HG03469 (cell line): ENCODE measurements around the gene CLSTN1.

Experiments
- ATAC-seq: cut with Tn5 transposase; IDR thresholded peaks from one replicate; pipeline ENCODE4 v1.9.1; 2021; ENCODE audit warnings: mild to moderate bottlenecking, moderate library complexity, moderate number of reproducible peaks; ENCODE audit not compliant: unreplicated experiment

Gene CLSTN1

DNA sequence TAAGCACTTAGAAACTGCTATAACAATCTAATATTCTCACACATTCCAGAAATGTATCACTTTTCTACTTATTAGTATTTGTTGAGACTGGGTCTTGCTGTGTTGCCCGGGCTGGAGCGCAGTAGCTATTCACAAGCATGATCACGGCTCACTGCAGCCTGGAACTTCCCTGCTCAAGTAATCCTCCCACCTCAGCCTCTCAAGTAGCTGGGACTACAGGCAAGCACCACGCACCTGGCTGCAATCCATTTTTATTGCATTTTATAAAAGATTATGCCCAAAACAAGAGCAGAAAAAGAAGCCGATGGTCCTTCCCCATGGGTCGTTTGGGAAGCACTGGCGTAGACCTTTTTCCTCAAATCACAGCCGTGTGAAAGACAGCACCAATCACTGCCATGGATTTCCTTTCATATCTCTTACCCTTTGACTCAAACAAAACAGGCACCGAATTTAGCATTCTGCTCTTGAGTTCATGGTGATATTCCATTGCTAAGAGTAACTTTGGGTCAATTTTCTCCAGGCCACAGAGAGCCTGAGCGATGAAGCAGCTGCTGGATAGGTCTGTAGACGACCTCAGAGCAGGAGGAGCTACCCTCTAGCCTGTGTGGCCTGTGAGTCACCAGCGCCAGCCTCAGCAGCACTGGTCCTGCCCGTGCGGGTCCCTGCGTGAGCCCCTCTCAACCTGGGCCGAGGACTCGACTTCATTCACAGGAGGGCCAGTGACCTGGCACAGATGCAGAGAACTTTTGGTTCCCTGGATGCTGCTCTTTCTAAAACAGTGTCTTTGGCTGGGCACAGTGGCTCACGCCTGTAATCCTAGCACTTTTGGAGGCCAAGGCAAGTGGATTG is 91.4 kb downstream of the CLSTN1 start:
- ATAC-seq = no peak

DNA sequence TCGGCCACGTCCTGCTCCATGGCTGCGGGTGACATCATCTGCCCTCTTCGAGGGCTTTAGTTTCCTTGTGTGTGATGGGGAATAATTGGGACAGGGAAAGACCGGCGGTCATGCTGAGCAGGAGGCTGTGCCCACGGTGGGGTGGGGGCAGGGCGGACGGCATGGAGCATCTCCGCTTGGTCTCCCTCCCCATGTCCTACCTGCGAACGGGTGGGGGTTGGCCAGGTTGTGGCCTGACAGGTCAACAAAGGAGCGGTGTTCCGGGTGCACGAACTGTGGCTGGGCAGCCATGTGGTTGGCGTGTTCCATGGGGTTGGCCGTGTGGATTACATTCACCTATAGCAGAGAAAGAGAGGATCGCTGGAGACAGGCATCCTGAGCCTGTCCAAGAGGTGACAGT is 92.2 kb downstream of the CLSTN1 start:
- no peak for ATAC-seq

DNA sequence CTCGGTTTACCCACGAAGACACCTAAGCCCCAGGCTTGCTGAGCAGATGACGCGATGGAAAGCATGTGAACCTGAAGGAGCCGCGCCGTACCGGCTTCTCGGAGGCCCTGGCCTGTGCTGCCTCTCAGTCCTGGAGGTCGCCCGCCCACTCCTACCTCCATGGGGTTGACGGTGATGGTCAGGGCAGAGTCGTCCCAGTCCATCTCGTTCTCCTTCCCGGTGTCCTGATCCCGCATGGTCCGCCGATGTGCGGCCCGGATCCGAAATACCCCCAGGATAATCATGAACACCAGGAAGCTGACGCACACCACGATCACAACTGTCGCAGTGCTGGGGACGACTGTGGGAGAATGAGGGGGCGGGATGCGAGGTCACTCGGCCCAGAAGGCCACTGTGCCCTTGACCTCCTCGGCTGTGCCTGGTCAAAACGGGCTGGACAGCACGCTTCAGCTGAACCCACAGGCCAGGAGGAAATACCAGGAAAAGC is 92.7 kb downstream of the CLSTN1 start:
- no peak for ATAC-seq

DNA sequence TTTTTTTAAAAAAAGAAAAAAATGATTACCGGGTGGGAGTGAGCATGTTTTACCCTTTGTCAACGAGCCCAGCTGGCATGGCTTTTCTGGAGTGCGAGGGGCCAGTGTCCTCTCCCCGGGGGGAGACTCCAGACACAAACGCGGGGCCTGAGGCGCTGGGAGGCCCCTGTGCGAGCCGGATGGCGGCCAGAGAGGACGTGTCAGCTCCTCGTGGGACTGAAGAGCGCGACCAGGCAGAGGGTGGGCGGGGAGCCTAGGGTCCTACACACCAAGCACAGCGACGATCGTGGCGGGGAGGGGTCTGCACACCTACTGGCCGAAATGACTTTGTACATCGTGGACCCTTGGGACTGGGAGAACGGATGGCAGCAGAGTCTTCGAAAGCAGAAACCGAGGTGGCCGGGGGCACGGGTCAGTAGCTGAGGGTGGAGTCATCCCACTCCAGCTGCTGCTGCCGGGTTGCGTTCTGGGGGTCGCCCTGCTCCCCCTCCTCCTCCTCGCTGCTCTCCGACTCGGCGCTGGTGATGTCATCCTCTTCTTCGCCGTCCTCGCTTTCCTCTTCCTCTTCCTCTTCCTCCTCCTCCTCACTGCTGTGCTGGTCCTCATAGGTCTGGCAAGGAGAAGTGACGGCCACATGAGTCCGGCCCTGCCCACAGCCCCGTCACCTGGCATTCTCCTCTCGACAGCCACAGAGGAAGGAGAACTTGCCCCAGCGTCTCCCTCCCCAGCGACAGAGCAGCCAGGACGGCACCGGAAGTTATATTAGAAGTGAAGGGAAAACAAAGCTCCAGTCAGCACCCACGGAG is 93.5 kb downstream of the CLSTN1 start:
- no peak for ATAC-seq

DNA sequence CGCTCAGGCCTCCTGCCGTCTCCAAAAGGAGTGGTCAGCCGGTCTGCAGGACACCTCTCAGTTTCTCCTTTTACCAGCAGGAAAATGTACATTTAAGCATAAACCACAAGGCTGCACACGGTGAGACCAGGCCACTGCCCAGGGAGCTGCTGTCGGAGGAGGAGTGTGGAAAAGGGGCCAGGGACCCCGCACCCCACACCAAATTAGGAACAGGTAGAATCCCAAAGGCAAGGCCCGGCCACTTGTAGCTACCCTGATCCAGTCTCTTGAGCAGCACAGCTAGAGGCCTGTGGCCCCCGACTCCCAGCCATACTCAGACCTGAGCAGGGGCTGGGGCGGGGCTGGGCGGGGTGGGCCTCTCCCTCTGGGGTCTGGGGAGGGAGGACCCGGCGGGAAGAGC is 94.2 kb downstream of the CLSTN1 start:
- ATAC-seq = no peak

DNA sequence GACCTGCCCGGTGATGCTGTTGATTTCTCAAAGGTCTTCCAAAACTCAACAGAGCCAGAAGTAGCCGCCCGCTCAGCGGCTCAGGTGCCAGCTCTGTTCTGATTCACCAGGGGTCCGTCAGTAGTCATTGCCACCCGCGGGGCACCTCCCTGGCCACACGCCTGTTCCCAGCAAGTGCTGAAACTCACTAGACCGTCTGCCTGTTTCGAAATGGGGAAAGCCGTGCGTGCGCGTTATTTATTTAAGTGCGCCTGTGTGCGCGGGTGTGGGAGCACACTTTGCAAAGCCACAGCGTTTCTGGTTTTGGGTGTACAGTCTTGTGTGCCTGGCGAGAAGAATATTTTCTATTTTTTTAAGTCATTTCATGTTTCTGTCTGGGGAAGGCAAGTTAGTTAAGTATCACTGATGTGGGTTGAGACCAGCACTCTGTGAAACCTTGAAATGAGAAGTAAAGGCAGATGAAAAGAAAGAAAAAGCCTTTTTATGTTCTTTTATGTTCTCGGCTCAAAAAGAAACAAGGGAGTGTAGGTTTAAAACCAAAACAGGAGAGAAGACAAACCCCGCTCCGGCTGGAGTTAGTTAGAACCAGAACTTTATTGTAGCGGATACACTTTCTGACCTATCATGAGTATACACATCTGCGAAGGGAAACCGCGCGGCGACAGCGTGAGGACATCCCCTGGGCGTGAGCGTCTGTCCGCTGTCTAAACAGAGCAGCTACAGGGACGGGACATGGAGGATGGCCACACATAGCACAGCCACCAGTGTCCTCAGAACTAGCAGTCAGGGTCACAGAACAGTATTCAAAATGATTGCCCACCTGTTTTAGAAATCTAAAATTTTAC is 95.1 kb downstream of the CLSTN1 start:
- no peak for ATAC-seq

DNA sequence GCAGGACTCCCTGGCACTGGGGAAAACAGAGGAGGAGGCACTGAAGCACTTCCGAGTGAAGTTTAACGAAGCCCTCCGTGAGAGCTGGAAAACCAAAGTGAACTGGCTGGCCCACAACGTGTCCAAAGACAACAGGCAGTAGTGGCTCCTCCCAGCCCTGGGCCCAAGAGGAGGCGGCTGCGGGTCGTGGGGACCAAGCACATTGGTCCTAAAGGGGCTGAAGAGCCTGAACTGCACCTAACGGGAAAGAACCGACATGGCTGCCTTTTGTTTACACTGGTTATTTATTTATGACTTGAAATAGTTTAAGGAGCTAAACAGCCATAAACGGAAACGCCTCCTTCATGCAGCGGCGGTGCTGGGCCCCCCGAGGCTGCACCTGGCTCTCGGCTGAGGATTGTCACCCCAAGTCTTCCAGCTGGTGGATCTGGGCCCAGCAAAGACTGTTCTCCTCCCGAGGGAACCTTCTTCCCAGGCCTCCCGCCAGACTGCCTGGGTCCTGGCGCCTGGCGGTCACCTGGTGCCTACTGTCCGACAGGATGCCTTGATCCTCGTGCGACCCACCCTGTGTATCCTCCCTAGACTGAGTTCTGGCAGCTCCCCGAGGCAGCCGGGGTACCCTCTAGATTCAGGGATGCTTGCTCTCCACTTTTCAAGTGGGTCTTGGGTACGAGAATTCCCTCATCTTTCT is 96.7 kb downstream of the CLSTN1 start:
- no peak for ATAC-seq

DNA sequence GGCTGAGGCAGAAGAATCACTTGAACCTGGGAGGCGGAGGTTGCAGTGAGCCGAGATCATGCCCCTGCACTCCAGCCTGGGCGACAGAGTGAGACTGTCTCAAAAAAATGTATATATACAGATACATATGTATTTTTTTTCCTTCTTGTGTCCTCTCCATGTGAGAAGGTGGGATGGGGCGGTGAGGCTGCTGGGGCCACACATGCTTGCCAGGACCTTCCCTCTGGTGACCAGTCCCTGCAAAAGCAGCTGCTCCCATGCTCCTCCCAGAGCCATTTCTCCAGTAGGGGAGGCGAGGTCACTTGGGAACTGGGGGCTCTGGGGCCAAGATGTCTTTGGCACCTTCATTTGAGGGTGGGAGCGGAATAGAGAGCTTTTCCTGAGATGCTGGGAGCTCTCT is 97.4 kb downstream of the CLSTN1 start:
- no peak for ATAC-seq

DNA sequence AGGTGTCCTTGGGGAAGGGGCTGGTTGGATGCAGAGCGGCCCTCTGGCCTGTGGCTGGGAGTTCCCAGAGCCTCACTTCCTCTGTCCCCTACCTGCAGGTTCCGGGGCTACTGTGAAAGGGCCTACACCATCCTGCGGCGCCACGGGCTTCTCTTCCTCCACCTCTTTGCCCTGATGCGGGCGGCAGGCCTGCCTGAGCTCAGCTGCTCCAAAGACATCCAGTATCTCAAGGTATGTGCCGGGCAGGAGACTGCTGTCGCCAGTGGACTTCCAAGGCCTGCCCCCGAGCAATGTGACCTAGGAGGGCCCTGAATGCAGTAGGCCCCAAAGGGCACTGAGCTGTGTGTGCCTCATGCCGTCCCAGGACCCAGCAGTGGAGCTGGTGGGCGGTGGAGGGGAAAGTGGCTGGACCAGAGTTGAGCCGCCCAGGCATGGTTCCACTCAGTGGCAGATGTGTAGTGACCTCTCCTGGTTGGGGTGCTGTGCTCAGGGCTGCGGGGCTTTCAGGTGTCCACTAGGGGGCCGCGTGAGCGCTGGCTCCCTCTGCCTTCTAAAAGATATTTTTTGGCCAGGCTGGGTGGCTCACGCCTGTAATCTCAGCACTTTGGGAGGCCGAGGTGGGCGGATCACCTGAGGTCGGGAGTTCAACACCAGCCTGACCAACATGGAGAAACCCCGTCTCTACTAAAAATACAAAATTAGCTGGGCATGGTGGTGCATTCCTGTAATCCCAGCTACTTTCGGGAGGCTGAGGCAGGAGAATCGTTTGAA is 98.9 kb downstream of the CLSTN1 start:
- no peak for ATAC-seq

DNA sequence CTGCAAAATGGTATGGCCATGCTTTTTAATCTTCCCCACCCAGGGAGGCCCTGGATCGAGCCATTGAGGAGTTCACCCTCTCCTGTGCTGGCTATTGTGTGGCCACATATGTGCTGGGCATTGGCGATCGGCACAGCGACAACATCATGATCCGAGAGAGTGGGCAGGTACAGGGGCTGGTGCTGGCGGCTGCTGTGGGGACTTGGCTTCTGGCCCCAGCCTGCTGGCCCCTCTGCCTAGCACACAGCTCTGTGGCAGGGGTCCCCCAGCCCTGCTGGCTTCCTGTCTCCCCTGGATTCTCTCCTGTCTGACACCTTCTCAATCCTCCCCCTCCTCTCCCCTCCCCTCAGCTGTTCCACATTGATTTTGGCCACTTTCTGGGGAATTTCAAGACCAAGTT is 99.8 kb downstream of the CLSTN1 start:
- ATAC-seq = no peak

DNA sequence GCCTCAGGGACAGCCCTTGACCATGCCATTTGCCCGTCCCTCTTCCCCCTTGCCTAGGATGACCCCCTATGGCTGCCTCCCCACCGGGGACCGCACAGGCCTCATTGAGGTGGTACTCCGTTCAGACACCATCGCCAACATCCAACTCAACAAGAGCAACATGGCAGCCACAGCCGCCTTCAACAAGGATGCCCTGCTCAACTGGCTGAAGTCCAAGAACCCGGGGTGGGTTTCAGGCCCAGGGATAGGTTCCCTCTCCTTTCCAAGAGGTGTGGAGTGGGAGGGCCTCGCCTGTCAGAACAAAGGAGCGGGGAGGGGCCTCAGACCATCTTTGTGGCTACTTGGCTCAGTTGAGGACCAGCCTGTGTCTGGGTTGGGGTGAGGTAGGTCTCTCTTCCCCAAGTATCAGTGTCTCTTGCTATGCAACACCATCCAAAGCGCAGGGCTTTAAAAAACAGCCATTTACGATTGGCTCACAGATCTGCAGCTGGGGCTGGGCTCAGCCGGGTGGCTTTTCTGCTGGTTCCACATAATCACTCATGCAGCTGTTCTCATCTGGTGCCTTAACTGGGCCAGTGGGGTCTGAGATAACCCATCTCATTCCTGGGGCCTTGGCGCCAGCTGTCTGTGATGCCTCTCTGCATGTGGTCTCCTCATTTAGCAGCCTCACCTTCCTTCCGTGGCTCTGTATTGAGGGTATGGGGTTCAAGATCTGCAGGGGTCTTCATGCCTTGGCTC is 100.5 kb downstream of the CLSTN1 start:
- ATAC-seq = no peak

DNA sequence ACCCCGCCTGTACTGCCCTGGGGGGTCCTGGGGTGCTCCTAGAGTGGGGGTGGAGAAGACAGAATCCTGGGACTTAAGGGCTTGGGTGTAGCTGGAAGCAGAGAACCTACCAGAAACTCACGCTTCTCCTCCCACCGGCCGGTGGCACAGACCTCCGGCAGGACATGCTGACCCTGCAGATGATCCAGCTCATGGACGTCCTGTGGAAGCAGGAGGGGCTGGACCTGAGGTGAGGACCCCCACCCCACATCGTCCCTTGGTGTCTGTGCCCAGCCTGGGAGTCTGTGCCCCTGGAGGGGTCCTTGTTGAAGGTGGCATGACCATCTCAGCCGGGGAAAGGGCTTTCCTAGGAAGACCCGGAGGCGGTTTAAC is 101.4 kb downstream of the CLSTN1 start:
- no peak for ATAC-seq

DNA sequence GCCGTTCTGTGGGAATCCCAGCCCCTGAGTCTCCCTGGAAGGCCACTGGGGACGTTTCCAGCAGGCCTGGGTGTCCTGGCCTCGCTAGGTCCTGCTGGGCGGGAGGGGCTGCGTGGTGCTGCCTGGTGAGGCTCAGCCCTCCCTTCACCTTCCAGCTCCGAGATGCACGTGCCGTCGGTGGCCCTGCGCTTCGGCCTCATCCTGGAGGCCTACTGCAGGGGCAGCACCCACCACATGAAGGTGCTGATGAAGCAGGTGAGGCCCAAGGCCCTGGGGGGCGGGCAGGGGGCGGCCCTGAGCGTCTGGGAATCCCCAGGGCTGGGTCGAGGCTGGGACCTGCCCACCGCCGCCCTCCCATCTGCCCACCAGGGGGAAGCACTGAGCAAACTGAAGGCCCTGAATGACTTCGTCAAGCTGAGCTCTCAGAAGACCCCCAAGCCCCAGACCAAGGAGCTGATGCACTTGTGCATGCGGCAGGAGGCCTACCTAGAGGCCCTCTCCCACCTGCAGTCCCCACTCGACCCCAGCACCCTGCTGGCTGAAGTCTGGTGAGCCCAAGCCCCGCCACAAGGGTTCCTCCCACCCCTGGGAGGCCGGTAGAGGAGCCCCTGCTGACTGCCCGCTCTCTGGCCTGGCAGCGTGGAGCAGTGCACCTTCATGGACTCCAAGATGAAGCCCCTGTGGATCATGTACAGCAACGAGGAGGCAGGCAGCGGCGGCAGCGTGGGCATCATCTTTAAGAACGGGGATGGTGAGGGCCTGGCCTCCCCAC is 102.0 kb downstream of the CLSTN1 start:
- ATAC-seq = no peak

DNA sequence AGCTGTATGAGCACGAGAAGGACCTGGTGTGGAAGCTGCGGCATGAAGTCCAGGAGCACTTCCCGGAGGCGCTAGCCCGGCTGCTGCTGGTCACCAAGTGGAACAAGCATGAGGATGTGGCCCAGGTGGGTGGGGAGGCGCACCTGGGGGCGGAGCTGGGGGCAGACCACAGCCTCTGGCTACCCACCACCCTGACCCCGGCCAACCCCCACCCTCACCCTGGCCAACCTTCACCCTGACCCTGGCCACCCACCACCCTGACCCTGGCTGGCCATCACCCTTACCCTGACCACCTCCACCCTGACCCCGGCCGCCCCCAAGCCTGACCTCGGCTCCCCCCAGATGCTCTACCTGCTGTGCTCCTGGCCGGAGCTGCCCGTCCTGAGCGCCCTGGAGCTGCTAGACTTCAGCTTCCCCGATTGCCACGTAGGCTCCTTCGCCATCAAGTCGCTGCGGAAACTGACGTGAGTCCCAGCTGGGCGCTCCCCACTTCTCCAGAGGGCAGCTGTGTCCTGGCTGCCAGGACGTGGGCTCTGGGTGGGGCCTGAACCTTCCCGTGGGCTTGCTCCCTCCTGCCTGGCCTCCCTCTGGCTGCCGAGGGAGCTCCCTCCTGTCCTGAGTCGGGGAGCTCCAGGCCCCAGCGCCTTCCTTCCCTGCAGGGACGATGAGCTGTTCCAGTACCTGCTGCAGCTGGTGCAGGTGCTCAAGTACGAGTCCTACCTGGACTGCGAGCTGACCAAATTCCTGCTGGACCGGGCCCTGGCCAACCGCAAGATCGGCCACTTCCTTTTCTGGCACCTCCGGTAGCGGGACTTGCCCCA is 102.8 kb downstream of the CLSTN1 start:
- no peak for ATAC-seq

DNA sequence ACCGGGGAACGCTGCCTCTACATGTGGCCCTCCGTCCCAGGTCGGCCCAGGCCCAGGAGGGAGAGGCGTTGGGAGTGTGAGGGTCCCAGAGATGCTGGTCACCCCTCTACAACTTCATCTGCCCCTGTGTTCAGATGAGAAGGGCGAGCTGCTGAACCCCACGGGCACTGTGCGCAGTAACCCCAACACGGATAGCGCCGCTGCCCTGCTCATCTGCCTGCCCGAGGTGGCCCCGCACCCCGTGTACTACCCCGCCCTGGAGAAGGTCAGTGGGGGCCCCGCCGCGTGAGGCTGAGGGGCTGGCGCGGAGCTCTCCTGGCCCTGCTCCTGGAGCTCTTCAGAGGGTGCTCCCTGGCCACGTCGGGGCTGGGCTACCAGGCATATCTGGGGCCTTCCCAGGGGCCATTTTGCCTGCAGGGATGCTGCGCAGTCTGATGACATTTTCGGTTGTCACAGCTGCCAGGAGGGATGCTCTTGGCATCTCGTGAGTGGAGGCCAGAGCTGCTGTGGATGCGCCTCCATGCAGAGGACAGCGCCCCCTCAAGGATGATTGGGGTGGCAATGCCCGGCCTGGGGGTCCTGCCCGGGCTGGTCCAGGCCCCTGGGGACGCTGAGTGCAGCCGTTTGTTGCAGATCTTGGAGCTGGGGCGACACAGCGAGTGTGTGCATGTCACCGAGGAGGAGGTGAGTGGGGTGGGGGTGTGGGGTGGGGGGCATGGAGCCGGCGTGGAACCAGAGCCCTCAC is 103.6 kb downstream of the CLSTN1 start:
- ATAC-seq = no peak

DNA sequence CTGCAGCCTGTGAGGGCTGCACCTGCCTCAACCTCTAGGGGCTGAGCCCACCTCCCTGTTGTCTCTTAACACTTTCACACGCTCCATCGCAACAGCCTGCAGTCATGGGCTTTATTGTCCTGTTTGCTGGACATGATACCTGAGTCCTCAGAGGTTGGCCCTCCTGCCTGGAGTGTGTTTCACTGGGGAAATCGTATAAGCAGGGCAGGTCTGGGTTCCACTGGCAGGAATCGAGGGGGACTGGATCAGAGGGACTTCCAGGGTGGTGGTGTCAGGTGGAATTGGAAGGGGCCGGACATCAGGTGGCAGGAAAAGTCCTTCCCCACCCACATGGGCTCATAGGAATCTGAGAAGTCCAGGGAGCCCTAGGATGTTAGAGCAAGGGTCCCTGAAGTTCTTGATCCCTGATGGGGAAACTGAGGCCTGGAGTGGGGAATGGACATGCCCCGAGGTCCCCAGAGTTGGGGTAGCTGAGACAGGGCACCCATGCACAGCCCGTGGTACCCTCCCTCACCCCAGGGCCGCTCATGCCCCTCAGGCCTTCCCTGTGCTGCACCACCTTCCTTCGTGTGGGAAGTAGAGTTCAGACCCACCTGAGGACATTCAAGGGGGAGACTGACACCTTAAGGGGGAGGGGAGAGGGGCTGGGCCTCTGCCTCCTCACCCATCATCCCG is 105.6 kb downstream of the CLSTN1 start:
- ATAC-seq = no peak
